Endometrial microvascular endothelial cells (primary cell): ENCODE results near the gene SNX30. TPM values are rescaled to one million over a fixed set of nuclear protein-coding genes. Genes with fewer than 3 reads are reported as not detected.

Source experiments
- in situ Hi-C: cut with HindIII; loops from 2 replicates; pipeline ENCODE4 v1.10.0; 2017; ENCODE audit warnings: low sequenced_read_pairs, low pct_unique_long_range_greater_than_20kb; ENCODE audit errors: inconsistent ontology term
- total RNA-seq: library from RNA; depleted of rRNA; stranded (reverse); fragments of >200 nt; gene quantifications from one replicate; pipeline ENCODE4 v1.2.3, GENCODE V29; 2015; ENCODE audit errors: inconsistent ontology term

Gene SNX30
- total RNA-seq, 1 donor from 2014 or later, result 2.8 TPM

GRCh38 chr9:112892981-112893380, 142.4 kb downstream of the SNX30 start:
- in situ Hi-C loops, result no loop called here

GRCh38 chr9:112894041-112894440, 143.5 kb downstream of the SNX30 start:
- in situ Hi-C loops, result no loop called here

- in situ Hi-C loops, result no loop called here
Observed at GRCh38 chr9:112894699-112895098, 144.1 kb downstream of the SNX30 start.

- in situ Hi-C loops, result no loop called here
Observed at GRCh38 chr9:112896131-112896530, 145.6 kb downstream of the SNX30 start.

- in situ Hi-C loops, result no loop called here
Observed at GRCh38 chr9:112898872-112899311, 148.3 kb downstream of the SNX30 start.

- in situ Hi-C loops, result no loop called here
Observed at GRCh38 chr9:112900488-112900887, 149.9 kb downstream of the SNX30 start.

GRCh38 chr9:112900901-112901300, 150.3 kb downstream of the SNX30 start:
- in situ Hi-C loops, result no loop called here

GRCh38 chr9:112905084-112905483, 154.5 kb downstream of the SNX30 start:
- in situ Hi-C loops, result no loop called here

- in situ Hi-C loops, result no loop called here
Observed at GRCh38 chr9:112911736-112912135, 161.2 kb downstream of the SNX30 start.

GRCh38 chr9:112912636-112913035, 162.1 kb downstream of the SNX30 start:
- in situ Hi-C loops, result no loop called here

- in situ Hi-C loops, result no loop called here
Observed at GRCh38 chr9:112913326-112913725, 162.8 kb downstream of the SNX30 start.

- in situ Hi-C loops, result no loop called here
Observed at GRCh38 chr9:112914524-112914923, 164.0 kb downstream of the SNX30 start.

GRCh38 chr9:112917047-112917986, 166.8 kb downstream of the SNX30 start:
- in situ Hi-C loops, result no loop called here

- in situ Hi-C loops, result no loop called here
Observed at GRCh38 chr9:112917987-112918362, 167.4 kb downstream of the SNX30 start.

- in situ Hi-C loops, result no loop called here
Observed at GRCh38 chr9:112921549-112921948, 171.0 kb downstream of the SNX30 start.

Other genes with a start within 250 kb of the SNX30 start
- gene INIP, start 32.6 kb upstream of the SNX30 start, total RNA-seq, result 27.4 TPM
- not detected for gene SLC46A2, start 140.1 kb downstream of the SNX30 start, total RNA-seq